Muscle of leg (tissue), 11 donors: ENCODE data around the gene SMAD2. TPM values are rescaled to one million over a fixed set of nuclear protein-coding genes. Genes with fewer than 3 reads are reported as not detected.
"Not testable (repeated sequence)": the region's sequence is repeated elsewhere in the genome, so short reads cannot be mapped to it uniquely, and the experiment has no call there.

Experiments used
- DNase-seq: peaks from one replicate; pipeline ENCODE4 v3.0.0; 2013
- H3K27ac ChIP-seq: one replicate; pipeline ENCODE4 v1.5.1; 2013; ENCODE audit warnings: mild to moderate bottlenecking, low read length, control low read depth
- H3K27me3 ChIP-seq: one replicate; pipeline ENCODE4 v1.6.1; 2013; ENCODE audit warnings: low read length; ENCODE audit not compliant: control insufficient read depth, insufficient read depth
- H3K36me3 ChIP-seq: one replicate; pipeline ENCODE4 v1.6.1; 2013; ENCODE audit warnings: low read length; ENCODE audit not compliant: control insufficient read depth, insufficient read depth
- H3K4me1 ChIP-seq: one replicate; pipeline ENCODE4 v1.6.1; 2013; ENCODE audit warnings: low read length; ENCODE audit not compliant: control insufficient read depth, insufficient read depth
- H3K4me3 ChIP-seq: one replicate; pipeline ENCODE4 v1.5.1; 2013; ENCODE audit warnings: low read length, control low read depth
- H3K9me3 ChIP-seq: replicated peaks from 2 replicates; pipeline ENCODE4 v1.6.1; 2013; ENCODE audit warnings: low read depth, low read length; ENCODE audit not compliant: control insufficient read depth
- WGBS: methylation state at CpG from one replicate; pipeline ENCODE4 v1.1.5; 2013; ENCODE audit warnings: missing lambda C conversion rate; ENCODE audit not compliant: insufficient coverage; 5-methylcytosine and 5-hydroxymethylcytosine counted together
- polyA plus RNA-seq, 8 donors: library from polyadenylated mRNA; unstranded; fragments of 120-200 nt; gene quantifications; one replicate each; pipeline versions ENCODE4 v1.2.1 to v1.2.3, GENCODE V29; 2013; ENCODE audit warnings: inconsistent platforms in 1 of 8, low replicate concordance in 1 of 8; ENCODE audit not compliant: insufficient read length in 8 of 8, insufficient read depth in 1 of 8
- total RNA-seq: library from RNA; stranded (reverse); fragments of 120-200 nt; gene quantifications from one replicate; pipeline ENCODE4 v1.2.4, GENCODE V29; 2013

Gene SMAD2
- total and polyA plus RNA-seq, 9 donors: 42.7 to 91.8 (median 56.2) TPM

- no peaks in the 10 kb centered on the region for H3K9me3 ChIP-seq
- no peaks in the 10 kb centered on the region for H3K4me1 ChIP-seq
- no peak overlapping the region for H3K4me3 ChIP-seq
- H3K27me3 ChIP-seq: no peaks in the 10 kb centered on the region
- H3K27ac ChIP-seq: no peak overlapping the region
- 14% methylated on average over 1 of the region's 2 CpGs for WGBS
- no peak for DNase-seq
- H3K36me3 ChIP-seq: no peaks in the 10 kb centered on the region
Measured at GRCh38 chr18:47767699-47768098, 162.8 kb downstream of the SMAD2 start.

- not testable (repeated sequence) for H3K4me3 ChIP-seq, H3K27me3 ChIP-seq, H3K27ac ChIP-seq, H3K4me1 ChIP-seq, DNase-seq, H3K9me3 ChIP-seq, H3K36me3 ChIP-seq
- 83% methylated on average over 1 of the region's 3 CpGs for WGBS
Measured at GRCh38 chr18:47767198-47767597, 163.3 kb downstream of the SMAD2 start.
